ENCODE results near the gene EDC4. TPM values are rescaled to one million over a fixed set of nuclear protein-coding genes. Genes with fewer than 3 reads are reported as not detected.

The EDC4 gene
- total RNA-seq, 1 donor from 2014 or later = 100 TPM

GRCh38 chr16:67915831-67916723 lies 43.2 kb downstream of the EDC4 start:
- Mint-ChIP-seq H3K4me1 (no peaks in the 10 kb centered on the region), H3K4me3 (no peak overlapping the region), H3K27me3 (ENCODE audit: low read depth) (no peaks in the 10 kb centered on the region), H3K36me3 (ENCODE audit: low read depth) (no peaks in the 10 kb centered on the region), H3K9me3 (no peaks in the 10 kb centered on the region), H3K27ac (ENCODE audit: unreplicated experiment) (no peak overlapping the region)
- no peak for TF ChIP-seq CTCF (conservative IDR thresholded peaks at IDR 0.05)
- DNase-seq (ENCODE audit: low read depth, low spot score) = no peak

- Mint-ChIP-seq H3K36me3 (ENCODE audit: low read depth) (no peaks in the 10 kb centered on the region), H3K4me3 (no peak overlapping the region), H3K27ac (ENCODE audit: unreplicated experiment) (no peak overlapping the region), H3K27me3 (ENCODE audit: low read depth) (no peaks in the 10 kb centered on the region), H3K9me3 (no peaks in the 10 kb centered on the region), H3K4me1 (no peaks in the 10 kb centered on the region)
- no peak for TF ChIP-seq CTCF (conservative IDR thresholded peaks at IDR 0.05)
- no peak for DNase-seq (ENCODE audit: low read depth, low spot score)
Measured at GRCh38 chr16:67917140-67917851, 44.4 kb downstream of the EDC4 start.

- Mint-ChIP-seq H3K4me1 (no peaks in the 10 kb centered on the region), H3K27ac (ENCODE audit: unreplicated experiment) (no peak overlapping the region), H3K4me3 (no peak overlapping the region), H3K36me3 (ENCODE audit: low read depth) (no peaks in the 10 kb centered on the region), H3K9me3 (no peaks in the 10 kb centered on the region), H3K27me3 (ENCODE audit: low read depth) (no peaks in the 10 kb centered on the region)
- TF ChIP-seq CTCF (conservative IDR thresholded peaks at IDR 0.05) = no peak
- no peak for DNase-seq (ENCODE audit: low read depth, low spot score)
Measured at GRCh38 chr16:67917852-67918236, 45.0 kb downstream of the EDC4 start.

GRCh38 chr16:67919622-67920221 lies 46.9 kb downstream of the EDC4 start:
- no peaks in the 10 kb centered on the region for H3K4me1 Mint-ChIP-seq
- no peaks in the 10 kb centered on the region for H3K9me3 Mint-ChIP-seq
- H3K4me3 Mint-ChIP-seq = no peak overlapping the region
- no peak for DNase-seq (ENCODE audit: low read depth, low spot score)
- no peaks in the 10 kb centered on the region for H3K27me3 Mint-ChIP-seq (ENCODE audit: low read depth)
- no peak overlapping the region for H3K27ac Mint-ChIP-seq (ENCODE audit: unreplicated experiment)
- H3K36me3 Mint-ChIP-seq (ENCODE audit: low read depth) = no peaks in the 10 kb centered on the region
- no peak for TF ChIP-seq CTCF (conservative IDR thresholded peaks at IDR 0.05)

- Mint-ChIP-seq H3K4me1 (no peaks in the 10 kb centered on the region), H3K36me3 (ENCODE audit: low read depth) (no peaks in the 10 kb centered on the region), H3K27me3 (ENCODE audit: low read depth) (no peaks in the 10 kb centered on the region), H3K27ac (ENCODE audit: unreplicated experiment) (peak overlapping the region; percentile 78), H3K9me3 (no peaks in the 10 kb centered on the region), H3K4me3 (no peak overlapping the region)
- TF ChIP-seq CTCF (conservative IDR thresholded peaks at IDR 0.05) = no peak
- DNase-seq (ENCODE audit: low read depth, low spot score) = no peak
Measured at GRCh38 chr16:67922221-67922620, 49.4 kb downstream of the EDC4 start.
